ENCODE results near the gene PAX5. TPM values are rescaled to one million over a fixed set of nuclear protein-coding genes. Genes with fewer than 3 reads are reported as not detected.

Gene PAX5
- total and polyA plus RNA-seq, 2 donors (not counting 1 experiment from before 2014, with no cell fraction given), result 196 to 275 TPM

GRCh38 chr9:36969216-36969771 is 64.8 kb downstream of the PAX5 start:
- Mint-ChIP-seq H3K4me1 (peaks cover 66% of the 10 kb centered on the region), H3K27me3 (no peaks in the 10 kb centered on the region), H3K9me3 (ENCODE audit: insufficient read depth) (no peaks in the 10 kb centered on the region), H3K27ac (peak overlapping the region; percentile 91), H3K4me3 (peak overlapping the region; percentile 39)
- ATAC-seq (ENCODE audit: low read depth) (no peak), DNase-seq (no peak)
- Histone ChIP-seq H3K27me3 (replicated peaks in 1 of 4; ENCODE audit: control extremely low read depth in 1 of 4, control insufficient read depth in 3 of 4, insufficient read depth in 4 of 4, low read length in 3 of 4) (no peaks in the 10 kb centered on the region), H3K4me2 (replicated peaks; ENCODE audit: low read depth, low read length, poor library complexity, severe bottlenecking) (peak overlapping the region; percentile 13), H3K27ac (ENCODE audit: low read length in 2 of 2) (peak overlapping the region in 1 of 2 donors; percentile 79), H3K9me3 (ENCODE audit: control extremely low read depth in 1 of 3, control insufficient read depth in 2 of 3, insufficient read depth in 1 of 3, low read length in 2 of 3) (no peaks in the 10 kb centered on the region), H3K79me2 (ENCODE audit: control insufficient read depth, insufficient read depth, low read length) (peaks cover 100% of the 10 kb centered on the region), H3K4me3 (ENCODE audit: control extremely low read depth in 1 of 5, extremely low read depth in 1 of 5, insufficient read depth in 1 of 5, low read depth in 2 of 5, low read length in 4 of 5) (no peak overlapping the region), H3K9ac (ENCODE audit: low read length) (no peak overlapping the region), H2AFZ (ENCODE audit: insufficient read depth, low read depth, low read length, poor library complexity, severe bottlenecking) (no peak overlapping the region), H3K36me3 (replicated peaks in 1 of 2; ENCODE audit: control extremely low read depth in 1 of 2, control insufficient read depth in 1 of 2, extremely low read depth in 1 of 2, insufficient read depth in 2 of 2, low read length in 1 of 2) (peaks cover 0 to 67% of the 10 kb centered on the region in 2 experiments), H3K4me1 (ENCODE audit: control insufficient read depth in 2 of 2, insufficient read depth in 2 of 2, low read length in 2 of 2) (peaks cover 24 to 50% of the 10 kb centered on the region in 2 donors), H4K20me1 (ENCODE audit: control insufficient read depth, insufficient read depth, low read length, poor library complexity, severe bottlenecking) (peaks cover 95% of the 10 kb centered on the region)
- WGBS (ENCODE audit: insufficient coverage), result 86% methylated on average over 10 of the region's 11 CpGs
- TF ChIP-seq EZH2 (IDR thresholded peaks at IDR 0.05; ENCODE audit: borderline replicate concordance, insufficient read depth, low read depth, low read length, poor library complexity, severe bottlenecking) (no peak), CTCF (IDR thresholded peaks at IDR 0.05) (no peak)
- intact Hi-C loops (cut with micrococcal nuclease), result no loop called here
- CTCF ChIA-PET, result interaction anchor here (0.5 to 1.5 kb wide), 6 partner anchors 11 to 360 kb away, joined by 3 to 7 read pairs (median 4); no protein-coding TSS in a partner anchor
- POLR2A ChIA-PET, result interaction anchor here (1.0 kb wide), 1 partner anchor 14 kb away, joined by 3 read pairs; no protein-coding TSS in a partner anchor

- ATAC-seq (ENCODE audit: low read depth) (peak; percentile 31), DNase-seq (no peak)
- no peak overlapping the region for H3K4me3 ChIP-seq (ENCODE audit: control extremely low read depth in 1 of 5, extremely low read depth in 1 of 5, insufficient read depth in 1 of 5, low read depth in 2 of 5, low read length in 4 of 5)
- no peaks in the 10 kb centered on the region for H3K9me3 ChIP-seq (ENCODE audit: control extremely low read depth in 1 of 3, control insufficient read depth in 2 of 3, insufficient read depth in 1 of 3, low read length in 2 of 3)
- no peak overlapping the region for H3K9ac ChIP-seq (ENCODE audit: low read length)
- WGBS (ENCODE audit: insufficient coverage), result 81% methylated on average over 7 of the region's 7 CpGs
- H3K9me3 Mint-ChIP-seq (ENCODE audit: insufficient read depth), result no peaks in the 10 kb centered on the region
- H3K4me3 Mint-ChIP-seq, result peak overlapping the region; percentile 39
- H3K27ac Mint-ChIP-seq, result peak overlapping the region; percentile 91
- H3K4me1 ChIP-seq (ENCODE audit: control insufficient read depth in 2 of 2, insufficient read depth in 2 of 2, low read length in 2 of 2), result peaks cover 23 to 48% of the 10 kb centered on the region in 2 donors
- ChIA-PET CTCF (interaction anchor here (0.5 to 1.5 kb wide), 7 partner anchors 12 to 361 kb away, joined by 3 to 7 read pairs (median 3); no protein-coding TSS in a partner anchor), POLR2A (interaction anchor here (1.0 kb wide), 1 partner anchor 15 kb away, joined by 3 read pairs; no protein-coding TSS in a partner anchor)
- intact Hi-C loops (cut with micrococcal nuclease), result no loop called here
- peaks cover 96% of the 10 kb centered on the region for H4K20me1 ChIP-seq (ENCODE audit: control insufficient read depth, insufficient read depth, low read length, poor library complexity, severe bottlenecking)
- peaks cover 64% of the 10 kb centered on the region for H3K4me1 Mint-ChIP-seq
- H3K79me2 ChIP-seq (ENCODE audit: control insufficient read depth, insufficient read depth, low read length), result peaks cover 100% of the 10 kb centered on the region
- H2AFZ ChIP-seq (ENCODE audit: insufficient read depth, low read depth, low read length, poor library complexity, severe bottlenecking), result no peak overlapping the region
- TF ChIP-seq CTCF (IDR thresholded peaks at IDR 0.05) (no peak), EZH2 (IDR thresholded peaks at IDR 0.05; ENCODE audit: borderline replicate concordance, insufficient read depth, low read depth, low read length, poor library complexity, severe bottlenecking) (no peak)
- H3K27me3 ChIP-seq (replicated peaks in 1 of 4; ENCODE audit: control extremely low read depth in 1 of 4, control insufficient read depth in 3 of 4, insufficient read depth in 4 of 4, low read length in 3 of 4), result no peaks in the 10 kb centered on the region
- peaks cover 0 to 63% of the 10 kb centered on the region in 2 experiments for H3K36me3 ChIP-seq (replicated peaks in 1 of 2; ENCODE audit: control extremely low read depth in 1 of 2, control insufficient read depth in 1 of 2, extremely low read depth in 1 of 2, insufficient read depth in 2 of 2, low read length in 1 of 2)
- peak overlapping the region; percentile 13 for H3K4me2 ChIP-seq (replicated peaks; ENCODE audit: low read depth, low read length, poor library complexity, severe bottlenecking)
- no peaks in the 10 kb centered on the region for H3K27me3 Mint-ChIP-seq
- H3K27ac ChIP-seq (ENCODE audit: low read length in 2 of 2), result peak overlapping the region in 1 of 2 donors; percentile 79
Measured at GRCh38 chr9:36968574-36969215, 65.4 kb downstream of the PAX5 start.

All from B cell (primary cell).